Activated CD4-positive, alpha-beta T cell treated with anti-CD3 and anti-CD28 coated beads for 1 hour (primary cell): ENCODE data around the gene HNRNPUL2.
A peak's percentile ranks its signal among the peaks of the same experiment; 100 is the strongest.
"Not testable (repeated sequence)": the region's sequence is repeated elsewhere in the genome, so short reads cannot be mapped to it uniquely, and the experiment has no call there.

Experiments
- DNase-seq: peaks from one replicate; pipeline ENCODE4 v3.0.0-alpha.2; 2020

The HNRNPUL2 gene

DNA sequence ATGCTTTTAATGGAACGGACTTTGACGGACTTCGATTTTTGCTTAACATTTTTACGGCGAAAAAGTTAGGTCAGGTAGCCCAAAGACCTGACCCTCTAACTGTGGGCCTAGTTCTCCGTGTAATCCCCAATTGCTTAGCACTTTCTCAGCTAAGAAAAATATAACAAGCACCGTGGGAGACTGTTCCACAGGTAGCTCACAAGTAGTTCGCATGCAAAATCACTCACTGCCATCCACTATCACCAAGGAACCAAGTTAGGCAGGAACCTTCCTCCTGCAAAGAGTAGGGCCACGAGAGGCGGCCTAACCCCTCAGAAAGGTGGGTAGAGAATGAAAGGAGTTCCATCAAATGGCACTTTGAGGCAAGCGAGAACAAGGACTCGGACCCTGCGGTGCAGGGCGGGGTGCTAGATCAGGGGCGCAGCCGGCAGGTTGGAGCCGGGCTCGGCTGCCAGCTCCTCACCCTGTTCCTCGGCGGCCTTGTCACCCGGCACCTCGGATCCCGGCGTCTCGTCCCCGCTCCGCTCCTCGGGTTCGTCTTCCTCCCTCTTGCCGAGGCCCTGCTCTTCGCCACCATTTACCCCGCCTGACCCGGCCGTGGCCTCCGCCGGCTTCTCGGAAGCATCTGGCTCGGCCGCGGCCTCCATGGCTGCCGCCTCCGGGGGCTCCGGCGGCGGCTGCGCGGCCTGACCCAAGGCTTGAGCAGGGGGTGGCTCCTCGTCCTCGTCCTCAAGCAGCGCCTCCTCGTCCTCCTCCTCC is 922 bp downstream of the HNRNPUL2 start:
- DNase-seq, result peak; percentile 19

DNA sequence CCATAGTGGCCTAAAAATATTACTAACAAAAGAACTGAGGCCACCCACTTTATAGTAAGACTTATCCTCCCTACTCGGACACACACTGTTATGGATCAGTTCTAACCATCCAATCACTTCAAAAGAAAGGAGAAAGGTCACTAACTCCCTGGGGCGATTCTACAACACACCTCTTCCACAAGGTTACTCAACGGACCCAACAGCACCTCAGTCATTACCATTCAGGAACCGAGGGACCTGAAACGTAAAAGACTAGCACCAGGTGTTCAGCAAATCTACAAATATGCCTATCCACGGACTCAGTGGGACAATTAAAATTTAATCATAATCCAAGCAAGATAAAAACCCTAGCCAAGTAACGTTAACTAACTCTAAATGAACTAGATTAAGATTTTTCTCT is 1.6 kb downstream of the HNRNPUL2 start:
- DNase-seq, result no peak

DNA sequence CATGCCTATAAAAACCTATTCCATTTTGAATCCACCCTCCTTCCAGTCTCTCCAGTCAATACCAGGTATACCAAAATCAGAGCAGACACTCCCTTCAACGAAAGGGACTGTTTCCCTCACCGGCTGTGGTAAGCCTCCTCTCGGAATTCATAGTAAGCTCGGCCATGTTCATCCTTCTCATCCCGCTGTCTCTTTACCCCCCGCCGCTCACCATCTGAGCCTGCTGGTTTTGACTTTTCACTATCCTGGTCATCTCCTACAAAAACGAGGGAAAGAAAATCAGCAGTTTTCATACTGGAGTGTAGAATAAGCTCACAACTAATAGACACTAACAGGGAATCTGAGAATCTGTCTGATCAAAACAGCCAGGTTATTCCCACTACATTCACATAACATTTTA is 3.1 kb downstream of the HNRNPUL2 start:
- no peak for DNase-seq

DNA sequence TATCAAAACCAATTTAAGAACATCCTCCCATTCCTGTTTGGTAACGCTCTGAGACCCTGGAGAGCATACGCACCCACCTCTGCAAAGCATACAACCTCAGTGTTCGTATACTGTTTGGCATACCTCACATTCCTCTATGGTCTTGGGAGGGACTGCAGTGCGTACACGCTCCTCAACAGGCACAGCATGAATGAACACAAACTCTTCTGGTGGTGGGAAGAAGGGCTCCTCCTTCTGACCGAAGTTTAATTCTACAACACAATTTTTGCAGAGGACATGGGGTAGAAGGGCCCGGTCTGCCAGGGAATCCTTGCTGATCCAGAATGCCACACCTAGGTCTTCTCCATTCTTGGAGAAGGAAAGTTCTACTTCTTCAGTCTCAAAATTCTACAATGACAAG is 5.3 kb downstream of the HNRNPUL2 start:
- no peak for DNase-seq

DNA sequence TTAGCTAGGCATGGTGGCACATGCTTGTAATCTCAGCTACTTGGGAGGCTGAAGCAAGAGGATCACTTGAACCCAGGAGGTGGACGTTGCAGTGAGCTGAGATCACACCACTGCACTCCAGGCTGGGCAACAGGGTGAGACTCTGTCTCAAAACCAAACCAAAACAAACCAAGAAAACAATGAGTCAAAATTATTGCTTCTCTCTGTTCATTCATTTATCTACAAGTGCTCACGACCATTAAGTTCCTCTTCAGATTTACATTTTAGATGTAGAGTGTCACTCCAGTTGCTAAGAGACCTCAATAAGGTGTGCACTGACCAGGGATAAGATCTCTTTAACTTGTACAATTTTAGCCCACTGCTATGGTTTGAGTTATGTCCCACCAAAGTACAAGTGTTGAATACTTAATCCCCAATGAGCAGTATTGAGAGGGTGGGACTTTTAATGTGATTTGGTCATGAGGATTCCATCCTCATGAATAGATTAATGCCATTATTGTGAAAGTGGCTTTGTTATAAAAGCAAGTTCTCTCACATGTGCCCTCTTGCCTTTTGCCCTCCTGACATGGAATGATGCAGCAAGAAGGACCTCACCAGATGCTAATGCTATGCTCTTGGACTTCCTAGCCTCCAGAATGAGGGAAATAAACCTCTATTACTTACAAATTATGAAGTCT is 7.8 kb downstream of the HNRNPUL2 start:
- no peak for DNase-seq

DNA sequence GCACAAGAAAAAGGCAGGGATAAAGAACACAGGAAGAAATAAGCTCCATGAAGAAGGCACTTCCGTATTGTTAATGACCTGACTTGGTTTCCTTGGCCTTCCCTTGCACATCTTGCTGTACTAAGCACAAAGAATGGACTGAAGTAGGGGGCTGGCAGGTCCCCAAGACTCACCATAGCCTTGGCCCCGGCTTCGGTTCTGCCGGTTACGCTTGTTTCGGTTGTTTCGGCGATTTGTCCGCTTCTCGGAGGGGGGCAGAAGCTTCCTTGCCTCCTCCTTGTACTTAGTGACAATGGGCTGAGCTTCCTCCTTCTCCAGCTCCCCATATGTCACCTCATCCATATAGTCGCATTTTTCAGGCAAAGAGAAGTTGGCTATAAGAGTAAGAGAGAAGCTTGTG is 10.4 kb downstream of the HNRNPUL2 start:
- DNase-seq, result no peak

DNA sequence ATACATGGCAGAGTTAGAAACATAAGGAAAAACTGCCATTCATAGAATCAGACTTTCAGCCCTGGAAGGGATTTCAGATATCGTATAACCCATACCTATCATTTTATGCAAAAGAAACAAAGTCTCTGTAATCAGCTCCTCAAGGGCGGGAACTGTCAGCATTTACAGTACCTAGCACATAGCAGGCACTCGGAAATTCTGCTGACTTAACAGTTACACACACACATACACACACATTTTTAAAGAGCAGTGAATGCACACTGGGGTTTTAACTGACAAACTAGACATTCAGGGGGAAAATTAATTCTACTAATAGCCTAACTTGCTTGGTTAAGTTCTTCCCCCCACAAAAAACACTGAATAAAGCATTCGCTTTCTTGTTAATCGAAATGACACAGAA is 11.1 kb downstream of the HNRNPUL2 start:
- no peak for DNase-seq

DNA sequence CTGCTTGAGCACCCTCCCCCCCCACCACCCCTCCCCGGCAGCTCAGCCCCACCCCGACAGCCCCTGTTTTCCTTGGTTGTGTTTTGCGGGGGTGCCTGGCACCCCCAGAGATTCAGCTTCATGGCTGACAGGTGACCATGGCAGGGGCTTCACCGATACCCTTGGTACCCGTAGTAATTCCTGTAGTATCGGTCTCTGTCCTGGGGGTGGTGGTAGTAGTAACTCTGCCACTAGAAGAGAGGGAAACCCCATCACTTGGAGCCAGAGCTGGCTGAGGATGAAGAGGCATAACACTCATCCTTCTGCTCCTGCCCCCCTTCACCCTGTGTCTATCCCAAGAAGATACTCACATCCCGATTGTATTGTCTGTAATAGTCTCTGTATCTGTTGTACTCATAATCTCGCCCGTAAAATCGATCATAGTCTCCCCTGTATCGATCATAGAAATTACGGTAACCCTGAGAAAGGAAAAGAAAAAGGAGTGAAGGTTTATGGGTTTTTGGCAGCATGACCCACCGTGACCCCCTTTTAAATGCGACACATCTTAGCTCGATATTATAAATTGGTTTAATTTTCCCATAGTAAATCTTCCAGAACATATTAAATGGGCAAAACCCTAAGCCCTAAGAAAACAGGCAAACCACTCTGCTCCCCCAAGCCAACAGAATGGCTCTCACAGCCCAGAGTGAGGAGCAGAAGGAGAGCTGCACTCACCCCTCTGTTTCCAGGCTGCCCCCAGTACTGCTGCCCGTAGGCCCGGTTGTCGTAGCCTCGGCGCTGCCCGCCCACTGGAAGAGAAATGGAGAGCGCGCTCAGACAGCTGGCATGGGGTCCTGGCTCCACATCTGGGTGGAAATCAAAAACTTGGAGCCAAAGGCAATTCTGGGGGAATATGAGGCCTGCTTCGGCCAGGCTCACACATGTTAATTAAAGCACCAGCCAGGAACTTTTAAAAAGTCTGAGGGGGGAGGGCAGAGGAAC is 11.8 kb downstream of the HNRNPUL2 start:
- no peak for DNase-seq

DNA sequence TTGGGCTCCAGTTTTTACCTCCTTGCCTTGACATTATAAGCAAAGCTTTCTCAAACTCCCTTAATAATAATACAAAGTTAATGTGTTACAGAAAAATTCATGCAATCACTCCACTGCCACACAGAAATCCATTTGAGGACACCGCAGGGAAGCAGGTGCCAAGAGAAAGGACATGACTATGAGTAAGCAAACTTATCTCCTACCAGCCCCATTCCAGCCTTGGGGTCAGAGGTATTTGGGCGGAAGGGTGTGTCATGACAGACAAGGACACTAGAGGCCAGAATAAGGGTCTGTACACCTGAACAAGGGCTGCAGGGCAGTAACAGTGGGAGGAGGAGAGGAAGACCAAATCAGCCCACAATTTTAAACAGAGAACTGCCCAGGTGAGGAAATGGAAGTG is 13.9 kb downstream of the HNRNPUL2 start:
- DNase-seq, result no peak

DNA sequence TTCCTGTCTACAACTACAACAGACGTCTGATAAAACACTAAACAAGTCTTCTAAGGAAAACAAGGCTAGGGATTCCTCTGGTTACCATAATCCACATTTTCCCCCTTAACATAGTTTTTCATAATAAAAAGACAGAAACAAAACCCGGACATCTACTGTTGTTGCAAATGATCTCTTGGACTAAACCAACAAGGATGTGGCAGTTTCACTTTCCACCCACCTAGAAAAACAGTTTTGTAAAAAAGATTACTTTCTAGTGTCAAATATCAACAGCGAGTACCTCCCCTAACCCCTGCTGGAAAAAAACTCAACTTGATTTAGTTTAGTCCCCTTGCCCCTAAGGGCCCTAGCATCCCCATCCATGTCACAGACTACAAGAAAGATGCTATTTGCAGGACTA is 14.4 kb downstream of the HNRNPUL2 start:
- no peak for DNase-seq

DNA sequence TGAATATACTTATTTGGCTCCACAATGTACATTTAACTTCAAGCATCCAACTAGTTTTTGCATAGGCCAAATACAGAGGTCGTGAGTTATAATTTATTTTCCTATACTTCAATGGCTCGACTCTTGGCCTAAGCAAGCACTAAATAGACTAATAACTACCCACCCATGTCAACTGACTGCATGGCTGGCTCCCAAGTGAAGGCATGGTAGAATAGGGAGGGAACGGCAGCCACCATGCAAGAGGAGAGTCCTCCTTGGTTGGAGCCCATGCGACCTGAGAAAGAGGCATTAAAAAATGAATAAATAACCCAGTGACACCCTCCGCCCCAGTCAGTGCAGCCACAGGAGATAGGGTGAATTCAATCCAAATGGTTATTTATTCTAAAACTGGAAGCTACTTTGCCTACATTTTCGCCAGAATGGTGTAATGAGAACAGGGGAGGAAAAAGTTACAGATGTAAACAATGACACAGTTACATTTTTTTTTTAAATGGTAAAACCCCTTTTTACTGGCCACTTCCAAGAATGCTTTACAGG is 14.9 kb downstream of the HNRNPUL2 start:
- DNase-seq, result no peak

DNA sequence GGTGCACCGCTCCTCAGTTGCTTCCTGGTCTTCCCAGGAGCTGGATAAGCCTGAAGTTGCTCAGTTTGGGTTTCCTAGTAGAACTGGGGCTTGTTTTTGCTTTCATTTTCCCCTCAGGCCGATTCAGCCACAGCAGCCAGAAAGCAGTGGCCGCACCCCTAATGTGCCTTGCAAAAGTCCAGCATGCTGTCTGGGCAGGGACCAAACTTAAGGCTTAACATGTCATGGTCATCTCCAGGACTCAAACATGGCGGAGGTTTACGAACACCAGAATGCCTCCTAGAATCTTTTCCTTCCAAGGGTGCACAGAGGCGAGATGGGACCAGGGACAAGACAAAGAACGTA is 17.3 kb downstream of the HNRNPUL2 start:
- no peak for DNase-seq

DNA sequence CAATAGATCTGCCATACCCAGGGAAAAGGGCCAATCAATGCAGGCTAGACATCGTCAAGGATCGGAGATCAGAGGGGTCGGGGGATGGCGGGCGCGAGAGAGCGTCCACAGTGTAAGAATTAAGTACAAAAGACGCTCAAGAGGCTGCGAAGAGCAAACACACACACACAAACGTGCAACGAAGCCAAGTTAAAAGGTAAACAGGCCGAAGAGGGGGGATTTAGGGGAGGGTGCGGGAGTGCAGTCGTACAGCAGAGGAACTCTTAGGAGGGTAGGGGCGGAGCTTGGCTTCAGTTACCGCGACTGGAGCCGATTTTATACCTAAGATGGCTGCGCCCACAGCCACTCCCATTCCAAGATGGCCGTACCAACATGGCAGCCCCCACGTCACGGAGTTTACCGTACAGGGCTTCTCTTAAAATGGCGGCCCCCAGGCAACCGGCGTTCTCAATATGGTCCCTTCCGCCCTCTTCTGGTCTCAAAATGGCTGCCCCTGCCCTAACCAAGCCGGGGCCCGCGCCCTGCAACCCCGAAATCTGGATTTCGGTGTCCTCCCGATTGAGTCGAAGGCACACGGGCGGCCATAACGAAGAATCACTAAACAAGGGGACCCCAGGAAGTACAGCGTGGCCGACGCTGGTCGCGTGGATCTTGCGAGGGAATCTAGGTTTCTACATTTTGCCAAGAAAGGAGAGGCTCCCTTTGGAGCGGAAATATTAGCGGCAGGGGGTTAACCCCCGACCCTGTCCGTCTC is 17.8 kb downstream of the HNRNPUL2 start:
- peak; percentile 95 for DNase-seq

DNA sequence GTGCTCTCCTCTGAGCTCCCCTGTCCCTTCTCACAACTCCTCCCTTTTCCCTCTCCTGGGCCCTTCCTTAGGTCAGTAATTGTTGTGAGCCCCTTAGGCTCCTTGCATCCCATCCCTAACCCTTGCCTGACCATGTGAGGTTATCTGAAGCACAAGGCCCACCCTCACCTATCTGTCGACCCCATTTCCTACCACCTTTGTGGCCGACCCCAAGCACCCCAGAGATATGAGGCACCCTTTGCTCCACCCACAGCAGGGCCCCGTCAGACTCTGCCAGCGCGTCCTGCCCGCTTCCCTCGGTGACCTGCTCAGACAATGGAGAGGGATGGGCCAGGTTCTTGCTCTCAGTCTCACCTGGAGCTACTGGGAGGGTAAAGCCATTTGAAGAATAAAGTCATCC is 18.5 kb downstream of the HNRNPUL2 start:
- DNase-seq, result peak; percentile 28

DNA sequence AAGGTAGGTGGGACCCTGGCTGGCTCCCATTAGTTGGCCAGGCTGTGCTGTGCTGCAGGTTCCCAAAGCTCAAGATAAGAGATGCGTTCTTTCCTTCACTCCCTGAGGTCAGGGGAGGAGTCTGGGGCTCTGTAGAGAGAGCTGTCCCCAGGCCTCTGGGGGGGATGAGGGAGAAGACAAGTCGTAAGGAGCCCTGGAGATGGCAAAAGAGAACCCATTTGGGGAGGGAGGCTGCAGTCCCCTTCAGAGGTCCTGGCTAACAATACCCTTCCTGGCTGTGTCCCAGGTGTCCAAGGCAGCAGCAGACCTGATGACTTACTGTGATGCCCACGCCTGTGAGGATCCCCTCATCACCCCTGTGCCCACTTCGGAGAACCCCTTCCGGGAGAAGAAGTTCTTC is 18.9 kb downstream of the HNRNPUL2 start:
- no peak for DNase-seq

DNA sequence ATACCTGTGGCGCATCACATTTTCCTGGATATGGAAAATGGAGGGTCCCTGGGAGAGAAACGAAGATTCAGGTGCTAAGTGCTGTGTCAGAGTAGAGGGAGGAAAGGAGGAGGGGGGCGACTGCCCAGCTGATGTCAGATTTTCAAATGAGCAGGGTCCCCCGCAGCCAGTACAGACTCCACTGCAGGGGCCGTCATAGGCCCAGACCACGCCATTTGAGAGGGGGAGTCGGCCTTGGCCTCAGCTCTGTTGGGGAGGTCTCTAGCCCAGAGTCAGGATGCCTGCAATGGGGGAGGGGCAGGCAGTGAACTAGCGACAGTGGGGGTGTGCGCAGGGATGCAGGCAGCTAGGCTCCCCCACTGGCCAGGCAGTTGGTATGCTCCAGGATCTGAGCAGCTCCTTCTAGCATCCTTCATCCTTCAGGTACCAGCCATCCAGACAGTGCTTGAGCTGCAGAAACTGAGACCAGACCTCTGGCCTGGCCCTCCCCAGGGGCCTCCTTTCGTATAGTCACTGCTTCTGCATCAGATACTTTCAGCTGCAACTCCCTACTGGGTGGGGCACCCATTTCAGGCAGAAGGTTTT is 19.9 kb downstream of the HNRNPUL2 start, which contains the start of the genes BSCL2 and GNG3:
TSS of gene BSCL2 (minus strand) at position 148 of the 585 bp plus-strand sequence. CDS start 229 bp downstream, outside the sequence.
TSS of gene GNG3 (plus strand) at position 400 of the 585 bp plus-strand sequence. CDS start 620 bp downstream, outside the sequence.
- no peak for DNase-seq

DNA sequence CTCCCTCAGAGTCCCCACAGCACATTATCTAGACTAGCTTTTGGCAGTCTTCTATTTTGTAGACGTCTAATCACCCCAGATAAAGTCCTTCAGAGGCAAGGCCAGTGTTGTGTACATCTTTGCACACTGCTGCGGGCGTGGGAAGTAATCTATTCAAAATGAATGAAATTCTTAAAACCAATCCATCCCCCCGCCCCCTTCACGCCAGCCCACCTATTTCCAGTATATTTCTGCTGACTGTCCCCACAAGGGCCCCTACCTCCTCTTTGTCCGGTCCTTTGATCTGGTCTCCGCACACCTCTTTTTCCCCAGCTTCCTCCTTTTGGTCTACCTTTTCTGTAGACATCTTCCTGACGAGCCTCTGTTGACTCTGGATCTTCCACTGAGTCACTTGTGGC is 20.4 kb downstream of the HNRNPUL2 start:
- DNase-seq, result no peak

DNA sequence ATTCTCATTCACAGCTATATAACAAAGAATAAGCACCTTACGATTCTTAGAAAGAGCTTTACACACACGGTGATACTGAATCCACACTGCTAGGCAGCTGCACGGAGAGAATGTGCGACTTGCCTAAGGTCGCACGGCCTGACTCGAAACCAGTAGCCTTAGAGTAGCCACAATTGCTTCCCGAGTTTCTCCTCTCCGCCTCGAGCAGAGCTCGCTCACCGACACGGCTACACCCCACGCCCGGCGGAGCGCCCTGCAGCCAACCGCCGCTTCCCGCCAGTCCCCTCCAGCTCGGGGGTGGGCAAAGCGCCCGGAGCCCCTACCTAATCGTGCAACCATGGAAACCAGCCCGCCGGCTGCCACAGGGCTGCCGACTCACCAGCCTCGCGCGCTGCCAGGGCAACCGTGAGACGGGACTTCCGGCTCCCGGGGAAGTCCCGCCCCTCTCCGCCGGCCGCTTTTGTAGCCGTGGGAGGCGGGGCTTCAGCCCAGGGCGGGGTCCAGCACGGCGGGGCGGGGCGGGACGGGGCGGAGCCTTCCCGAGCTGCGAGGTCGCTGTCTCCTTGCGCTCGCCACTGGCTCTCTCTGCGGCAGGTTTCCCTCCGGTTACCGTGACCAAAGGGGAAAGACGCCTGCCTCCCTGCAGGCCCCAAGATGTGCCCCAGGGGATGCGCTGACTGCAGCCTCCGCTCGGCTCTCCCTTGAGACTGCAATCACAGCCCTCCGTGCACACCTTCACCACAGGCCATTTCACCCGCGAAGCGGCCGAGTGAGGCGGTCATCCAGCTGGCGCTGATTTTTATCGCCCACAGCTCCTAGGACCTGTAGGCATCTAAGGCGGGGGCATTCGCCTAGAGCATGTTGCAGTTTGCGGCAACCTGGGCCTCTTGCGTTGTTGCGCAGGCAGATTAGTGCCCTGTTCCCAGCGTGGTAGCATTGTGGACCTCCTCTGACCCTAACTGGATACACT is 21.1 kb downstream of the HNRNPUL2 start:
- peak; percentile 93 for DNase-seq

DNA sequence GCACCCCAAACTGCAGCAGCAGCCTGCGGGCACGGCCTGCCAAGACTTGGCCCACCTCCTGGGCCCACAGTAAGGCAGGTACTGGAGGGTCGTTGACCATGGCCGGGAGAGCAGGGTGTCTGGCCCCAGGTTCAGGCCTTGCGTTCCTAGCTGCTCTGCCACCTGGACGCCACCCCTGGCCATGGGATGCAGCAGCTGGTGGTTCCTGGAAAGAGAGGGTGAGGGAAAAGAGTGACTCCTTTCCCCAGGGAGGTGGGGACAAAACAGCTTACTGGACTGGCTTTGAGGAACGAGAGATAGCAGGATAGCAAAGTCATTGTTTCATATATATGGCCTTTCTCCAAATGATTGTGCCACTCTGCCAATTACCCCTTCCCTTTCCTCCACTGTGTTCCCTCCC is 21.8 kb downstream of the HNRNPUL2 start:
- no peak for DNase-seq

DNA sequence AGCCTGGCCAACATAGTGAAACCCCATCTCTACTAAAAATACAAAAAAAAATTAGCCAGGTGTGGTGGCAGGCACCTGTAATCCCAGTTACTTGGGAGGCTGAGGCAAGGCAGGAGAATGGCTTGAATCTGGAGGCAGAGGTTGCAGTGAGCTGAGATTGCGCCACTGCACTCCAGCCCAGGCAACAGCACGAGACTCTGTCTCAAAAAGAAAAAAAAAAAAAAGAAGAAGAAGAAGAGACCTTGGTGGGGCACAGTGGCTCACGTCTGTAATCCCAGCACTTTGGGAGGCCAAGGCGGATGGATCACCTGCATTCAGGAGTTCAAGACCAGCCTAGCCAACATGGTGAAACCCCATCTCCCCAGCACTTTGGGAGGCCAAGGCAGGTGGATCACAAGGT is 23.3 kb downstream of the HNRNPUL2 start:
- not testable (repeated sequence) for DNase-seq

DNA sequence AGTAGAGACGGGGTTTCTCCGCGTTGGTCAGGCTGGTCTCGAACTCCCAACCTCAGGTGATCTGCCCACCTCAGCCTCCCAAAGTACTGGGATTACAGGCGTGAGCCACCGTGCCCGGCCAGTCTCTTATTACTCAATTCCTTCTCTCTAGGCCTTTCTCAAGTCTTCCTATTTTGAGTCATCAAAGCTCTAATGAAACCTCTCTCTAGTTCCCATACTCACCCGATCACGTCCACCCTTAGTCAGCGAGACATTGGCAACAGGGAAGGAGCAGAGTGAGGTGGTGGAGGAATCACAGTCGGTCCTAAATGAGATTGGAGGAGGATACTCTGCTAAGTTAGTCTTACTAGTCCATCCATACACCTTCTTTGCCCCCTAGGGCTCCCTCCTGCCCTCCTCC is 25.0 kb downstream of the HNRNPUL2 start:
- no peak for DNase-seq
